HEK293 (cell line): Measurements from ENCODE around the gene FILIP1L.

Experiments
- SP7 ChIP-seq: fragments of 450-650 bp; formaldehyde crosslinking; IDR thresholded peaks from 2 replicates; pipeline ENCODE4 v1.5.1; 2016; ENCODE audit warnings: missing biosample characterization, missing genetic modification characterization
- ZNF280D ChIP-seq: fragments of 450-650 bp; formaldehyde crosslinking; IDR thresholded peaks from 2 replicates; pipeline ENCODE4 v1.5.1; 2016; ENCODE audit warnings: missing biosample characterization, missing genetic modification characterization
- ZNF335 ChIP-seq: fragments of 450-650 bp; formaldehyde crosslinking; conservative IDR thresholded peaks from 2 replicates; pipeline ENCODE4 v1.5.1; 2016; ENCODE audit warnings: missing biosample characterization, missing genetic modification characterization
- ZNF596 ChIP-seq: fragments of 450-650 bp; IDR thresholded peaks from 2 replicates; pipeline ENCODE4 v1.5.0; 2018; ENCODE audit warnings: missing biosample characterization, mild to moderate bottlenecking, missing genetic modification characterization, moderate library complexity
- ZNF776 ChIP-seq: fragments of 450-650 bp; formaldehyde crosslinking; IDR thresholded peaks from 2 replicates; pipeline ENCODE4 v1.5.0; 2017; ENCODE audit warnings: missing biosample characterization, missing genetic modification characterization, borderline replicate concordance

GRCh38 chr3:100089812-100090668 is 24.3 kb downstream of the FILIP1L start:
- no peak for TF ChIP-seq ZNF280D
- no peak for TF ChIP-seq ZNF776
- no peak for TF ChIP-seq SP7
- no peak for TF ChIP-seq ZNF596 (tag by site-specific recombination)
- no peak for TF ChIP-seq ZNF335 (tag by site-specific recombination)
